BLaER1 treated with 17β-estradiol and CSF1 and Interleukin-3, amounts not matched to agents 10 nM and 100 nM (cell line): ENCODE measurements around the gene CRISP1.
"Not testable (repeated sequence)": the region's sequence is repeated elsewhere in the genome, so short reads cannot be mapped to it uniquely, and the experiment has no call there.

Experiments used
- H3K27ac ChIP-seq, 11 experiments: shearing (Covaris generic); formaldehyde crosslinking; 2 replicates each; pipeline ENCODE4 v1.8.1; 2022
- H3K27me3 ChIP-seq, 11 experiments: shearing (Covaris generic); formaldehyde crosslinking; 2 replicates each; pipeline ENCODE4 v1.8.1; 2022
- H3K36me3 ChIP-seq, 11 experiments: shearing (Covaris generic); formaldehyde crosslinking; 2 replicates each; pipeline ENCODE4 v1.8.1; 2022
- H3K4me1 ChIP-seq, 10 experiments: shearing (Covaris generic); formaldehyde crosslinking; 2 replicates each; pipeline ENCODE4 v1.8.1; 2022
- H3K4me2 ChIP-seq, 11 experiments: shearing (Covaris generic); formaldehyde crosslinking; 2 replicates each; pipeline ENCODE4 v1.8.1; 2022
- H3K4me3 ChIP-seq, 10 experiments: shearing (Covaris generic); formaldehyde crosslinking; 2 replicates each; pipeline ENCODE4 v1.8.1; 2022
- H3K9ac ChIP-seq, 11 experiments: shearing (Covaris generic); formaldehyde crosslinking; 2 replicates each; pipeline ENCODE4 v1.8.1; 2022
- H3K9me3 ChIP-seq, 11 experiments: shearing (Covaris generic); formaldehyde crosslinking; replicated peaks in 1 of 11; 2 replicates each; pipeline ENCODE4 v1.8.1; 2022
- H4K20me1 ChIP-seq, 11 experiments: shearing (Covaris generic); formaldehyde crosslinking; 2 replicates each; pipeline ENCODE4 v1.8.1; 2022
- Cebpa-rat ChIP-seq, 11 experiments: shearing (Covaris generic); IDR thresholded peaks; 2 replicates each; pipeline ENCODE4 v1.8.1; 2022

Gene CRISP1

GRCh38 chr6:49866485-49866943 is at the start of gene CRISP1:
TSS of gene CRISP1 (minus strand) at chr6:49866535. CDS start at chr6:49857400, 9,135 bp downstream.
- TF ChIP-seq Cebpa-rat (IDR thresholded peaks at IDR 0.05) = no peak
- Histone ChIP-seq H3K36me3 (no peaks in the 10 kb centered on the region), H3K4me2 (no peak within 1 kb of the TSS), H4K20me1 (no peaks in the 10 kb centered on the region), H3K27ac (no peak within 1 kb of the TSS), H3K9me3 (no peaks in the 10 kb centered on the region), H3K4me3 (no peak within 1 kb of the TSS), H3K27me3 (no peaks in the 10 kb centered on the region), H3K9ac (no peak within 1 kb of the TSS), H3K4me1 (no peaks in the 10 kb centered on the region)

DNA sequence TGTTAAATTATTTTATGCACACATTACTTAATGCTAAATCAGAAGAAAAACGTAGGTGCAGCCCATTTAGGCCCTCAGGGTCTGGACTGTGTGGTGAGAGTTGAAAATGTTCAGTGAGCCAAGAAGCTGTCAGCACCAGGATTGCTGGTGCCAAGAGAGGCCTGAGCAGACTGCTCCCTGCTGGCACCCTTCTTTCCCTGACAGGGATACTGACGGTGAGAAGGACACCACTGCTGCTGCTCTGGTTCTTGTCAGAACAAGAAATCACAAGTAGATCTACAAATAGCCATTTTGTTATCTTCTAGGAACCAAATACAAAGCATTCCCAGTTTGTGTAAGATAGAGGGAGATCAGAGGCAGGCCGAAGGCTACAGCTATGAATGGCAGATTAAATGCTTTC is 48.7 kb upstream of the CRISP1 start:
- TF ChIP-seq Cebpa-rat (IDR thresholded peaks at IDR 0.05) = no peak
- no peak overlapping the region for H3K27ac ChIP-seq

GRCh38 chr6:49913636-49914375 is 47.5 kb upstream of the CRISP1 start:
- H3K27ac ChIP-seq = no peak overlapping the region
- no peaks in the 10 kb centered on the region for H3K9me3 ChIP-seq
- no peak overlapping the region for H3K4me3 ChIP-seq
- H4K20me1 ChIP-seq = no peaks in the 10 kb centered on the region
- peaks cover 0 to 7% (median 0%) of the 10 kb centered on the region in 10 experiments; a peak in 2 of 20 replicates for H3K4me1 ChIP-seq
- H3K4me2 ChIP-seq = no peak overlapping the region
- H3K9ac ChIP-seq = no peak overlapping the region
- no peak for TF ChIP-seq Cebpa-rat (IDR thresholded peaks at IDR 0.05)
- no peaks in the 10 kb centered on the region for H3K36me3 ChIP-seq
- no peaks in the 10 kb centered on the region for H3K27me3 ChIP-seq

More for the DNA sequence above, 48.7 kb upstream of the CRISP1 start:
- Histone ChIP-seq H3K4me3 (no peak overlapping the region), H3K9ac (no peak overlapping the region), H4K20me1 (no peaks in the 10 kb centered on the region), H3K4me1 (peaks cover 0 to 7% (median 0%) of the 10 kb centered on the region in 10 experiments; a peak in 2 of 20 replicates), H3K9me3 (no peaks in the 10 kb centered on the region), H3K36me3 (no peaks in the 10 kb centered on the region), H3K4me2 (no peak overlapping the region), H3K27me3 (no peaks in the 10 kb centered on the region)

- no peak overlapping the region for H3K4me2 ChIP-seq
- no peaks in the 10 kb centered on the region for H4K20me1 ChIP-seq
- peaks cover 0 to 7% (median 0%) of the 10 kb centered on the region in 10 experiments; a peak in 2 of 20 replicates for H3K4me1 ChIP-seq
- no peak for TF ChIP-seq Cebpa-rat (IDR thresholded peaks at IDR 0.05)
- no peaks in the 10 kb centered on the region for H3K27me3 ChIP-seq
- no peak overlapping the region for H3K4me3 ChIP-seq
- H3K36me3 ChIP-seq = no peaks in the 10 kb centered on the region
- no peaks in the 10 kb centered on the region for H3K9me3 ChIP-seq
- no peak overlapping the region for H3K9ac ChIP-seq
- no peak overlapping the region for H3K27ac ChIP-seq
Measured at GRCh38 chr6:49912196-49912595, 45.9 kb upstream of the CRISP1 start.

DNA sequence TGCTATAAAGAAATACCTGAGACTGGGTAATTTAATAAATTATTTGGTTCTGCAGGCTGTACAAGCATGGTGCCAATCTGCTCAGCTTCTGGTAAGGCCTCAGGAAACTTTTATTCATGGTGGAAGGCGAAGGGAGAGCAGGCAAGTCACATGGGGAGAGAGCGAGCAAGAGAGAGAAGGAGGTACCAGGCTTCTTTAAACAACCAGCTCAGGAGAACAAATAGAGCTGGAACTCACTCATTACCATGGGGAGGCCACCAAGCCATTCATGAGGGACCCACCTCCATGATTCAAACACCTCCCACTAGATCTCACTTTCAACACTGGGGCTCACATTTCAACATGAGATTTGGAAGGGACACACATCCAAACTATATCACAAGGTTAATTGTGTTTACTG is 44.9 kb upstream of the CRISP1 start:
- Histone ChIP-seq H3K4me2 (no peak overlapping the region), H4K20me1 (no peaks in the 10 kb centered on the region), H3K4me3 (no peak overlapping the region), H3K27ac (no peak overlapping the region), H3K9ac (no peak overlapping the region), H3K36me3 (no peaks in the 10 kb centered on the region), H3K9me3 (no peaks in the 10 kb centered on the region), H3K27me3 (no peaks in the 10 kb centered on the region), H3K4me1 (peaks cover 0 to 2% (median 0%) of the 10 kb centered on the region in 10 experiments; a peak in 2 of 20 replicates)
- no peak for TF ChIP-seq Cebpa-rat (IDR thresholded peaks at IDR 0.05)

- Histone ChIP-seq H3K27me3 (no peaks in the 10 kb centered on the region), H4K20me1 (no peaks in the 10 kb centered on the region), H3K4me3 (no peak overlapping the region), H3K9me3 (no peaks in the 10 kb centered on the region), H3K9ac (no peak overlapping the region), H3K4me2 (no peak overlapping the region), H3K4me1 (no peaks in the 10 kb centered on the region), H3K27ac (no peak overlapping the region), H3K36me3 (no peaks in the 10 kb centered on the region)
- no peak for TF ChIP-seq Cebpa-rat (IDR thresholded peaks at IDR 0.05)
Measured at GRCh38 chr6:49909563-49909962, 43.2 kb upstream of the CRISP1 start.

DNA sequence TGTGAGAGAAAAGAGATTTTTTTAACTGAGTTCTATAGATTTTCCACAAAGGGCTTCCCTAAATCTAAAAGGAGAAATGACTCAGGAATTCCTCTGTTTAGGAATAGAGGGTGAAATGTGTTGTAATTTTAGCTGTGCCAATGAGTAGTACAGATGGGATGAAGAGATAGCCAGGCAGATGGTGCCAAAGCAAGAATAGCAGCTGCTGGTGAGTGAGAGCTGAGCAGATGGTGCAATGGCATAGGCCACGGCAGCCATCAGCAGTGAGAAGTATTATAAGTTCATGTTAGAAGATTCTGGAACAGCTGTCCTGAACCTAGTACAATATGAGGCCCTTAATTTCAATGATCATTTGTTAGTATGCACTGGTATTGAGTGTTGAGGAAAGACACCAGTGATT is 40.2 kb upstream of the CRISP1 start:
- Histone ChIP-seq H3K27ac (no peak overlapping the region), H3K9me3 (no peaks in the 10 kb centered on the region), H3K36me3 (no peaks in the 10 kb centered on the region), H3K4me3 (no peak overlapping the region), H3K9ac (no peak overlapping the region), H3K4me2 (no peak overlapping the region), H4K20me1 (no peaks in the 10 kb centered on the region), H3K4me1 (no peaks in the 10 kb centered on the region), H3K27me3 (no peaks in the 10 kb centered on the region)
- no peak for TF ChIP-seq Cebpa-rat (IDR thresholded peaks at IDR 0.05)

GRCh38 chr6:49905296-49905695 is 39.0 kb upstream of the CRISP1 start:
- no peak overlapping the region for H3K4me2 ChIP-seq
- no peaks in the 10 kb centered on the region for H3K9me3 ChIP-seq
- H4K20me1 ChIP-seq = no peaks in the 10 kb centered on the region
- H3K9ac ChIP-seq = no peak overlapping the region
- H3K4me3 ChIP-seq = no peak overlapping the region
- TF ChIP-seq Cebpa-rat (IDR thresholded peaks at IDR 0.05) = no peak
- H3K36me3 ChIP-seq = no peaks in the 10 kb centered on the region
- no peaks in the 10 kb centered on the region for H3K27me3 ChIP-seq
- H3K27ac ChIP-seq = no peak overlapping the region
- no peaks in the 10 kb centered on the region for H3K4me1 ChIP-seq

DNA sequence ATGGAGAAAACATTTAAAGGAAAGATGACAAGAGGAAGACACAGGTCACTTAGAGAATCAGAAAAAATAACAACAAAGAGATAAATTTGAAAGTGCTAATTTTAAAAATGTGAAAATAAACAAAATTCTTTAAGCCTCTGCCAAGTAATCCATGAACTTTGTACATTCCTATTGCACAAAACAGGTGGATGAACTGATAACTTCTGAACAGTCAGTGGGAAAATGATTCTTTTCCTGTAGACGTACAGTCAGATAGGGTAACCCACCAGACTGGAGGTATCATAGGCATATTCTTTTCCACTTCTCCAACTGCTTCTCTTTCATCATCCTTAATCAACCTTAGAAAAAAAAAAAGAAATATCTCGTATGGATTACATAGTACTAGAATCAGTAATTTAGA is 36.5 kb upstream of the CRISP1 start:
- Histone ChIP-seq H3K27ac (no peak overlapping the region), H4K20me1 (no peaks in the 10 kb centered on the region), H3K36me3 (no peaks in the 10 kb centered on the region), H3K9me3 (no peaks in the 10 kb centered on the region), H3K9ac (no peak overlapping the region), H3K4me2 (no peak overlapping the region), H3K27me3 (no peaks in the 10 kb centered on the region), H3K4me3 (no peak overlapping the region), H3K4me1 (no peaks in the 10 kb centered on the region)
- no peak for TF ChIP-seq Cebpa-rat (IDR thresholded peaks at IDR 0.05)

DNA sequence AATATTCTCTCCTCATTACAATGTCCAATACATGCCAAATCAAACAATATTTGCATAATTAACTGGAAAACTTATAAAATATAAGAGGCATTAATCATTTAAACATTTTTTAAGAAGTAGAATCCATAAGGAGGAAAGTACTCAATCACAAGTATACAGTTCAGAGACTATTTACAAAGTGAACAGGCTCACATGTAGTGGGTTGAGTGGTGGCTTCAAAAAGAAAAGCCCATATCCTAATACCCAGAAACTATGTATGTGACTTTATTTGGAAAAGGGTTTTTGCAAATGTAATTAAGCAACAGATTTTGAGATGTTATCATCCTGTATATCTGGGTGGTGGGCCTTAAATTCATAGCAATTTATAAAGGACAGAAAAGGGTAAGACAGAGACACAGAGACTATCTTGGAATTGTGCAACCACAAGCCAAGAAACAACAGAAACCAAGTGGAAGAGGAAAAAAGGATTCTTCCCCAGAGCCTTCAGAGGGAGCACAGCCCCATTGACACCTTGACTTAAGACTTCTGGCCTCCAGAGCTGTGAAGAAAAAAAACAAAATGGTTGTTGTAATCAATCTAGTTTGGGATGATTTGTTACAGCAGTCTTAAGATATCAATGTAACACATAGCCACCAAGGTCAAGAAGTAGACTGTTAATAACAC is 32.7 kb upstream of the CRISP1 start:
- no peak overlapping the region for H3K27ac ChIP-seq
- H3K36me3 ChIP-seq = no peaks in the 10 kb centered on the region
- no peaks in the 10 kb centered on the region for H4K20me1 ChIP-seq
- no peak overlapping the region for H3K4me2 ChIP-seq
- no peaks in the 10 kb centered on the region for H3K27me3 ChIP-seq
- H3K9me3 ChIP-seq = peaks cover 0 to 11% (median 6%) of the 10 kb centered on the region in 11 experiments; a peak in 7 of 22 replicates
- TF ChIP-seq Cebpa-rat (IDR thresholded peaks at IDR 0.05) = no peak
- no peak overlapping the region for H3K9ac ChIP-seq
- no peak overlapping the region for H3K4me3 ChIP-seq
- no peaks in the 10 kb centered on the region for H3K4me1 ChIP-seq

- H3K4me3 ChIP-seq, H3K27ac ChIP-seq, H3K36me3 ChIP-seq, H3K4me2 ChIP-seq, H3K27me3 ChIP-seq, H3K9ac ChIP-seq, H4K20me1 ChIP-seq: not testable (repeated sequence)
- Histone ChIP-seq H3K9me3 (peaks cover 0 to 11% (median 6%) of the 10 kb centered on the region in 11 experiments; a peak in 7 of 22 replicates), H3K4me1 (peaks cover 0 to 22% (median 10%) of the 10 kb centered on the region in 10 experiments; a peak in 14 of 20 replicates)
Measured at GRCh38 chr6:49895553-49895952, 29.2 kb upstream of the CRISP1 start.
